Measurements from ENCODE around the gene ZCCHC14. TPM values are rescaled to one million over a fixed set of nuclear protein-coding genes. Genes with fewer than 3 reads are reported as not detected.

The ZCCHC14 gene
- total and polyA plus RNA-seq, 2 of the 8 experiments (the other 6 are each of a cell fraction or from before 2014, with no cell fraction given) = 8.2 to 28.2 TPM

GRCh38 chr16:87495578-87496446 is 3.0 kb upstream of the ZCCHC14 start (continued):
- no peak for TF ChIP-seq HDAC6 (IDR thresholded peaks at IDR 0.05; ENCODE audit: low read depth, low read length)
- TF ChIP-seq CHD1 (IDR thresholded peaks at IDR 0.05; ENCODE audit: low read depth, low read length) = no peak
